Activated CD8-positive, alpha-beta memory T cell treated with anti-CD3 and anti-CD28 coated beads, Interleukin-2, amount 50 U/mL, for 1 hour (primary cell): ENCODE measurements around the gene CRY2.
A peak's percentile ranks its signal among the peaks of the same experiment; 100 is the strongest.
"Not testable (repeated sequence)": the region's sequence is repeated elsewhere in the genome, so short reads cannot be mapped to it uniquely, and the experiment has no call there.

Experiments
- DNase-seq: peaks from one replicate; pipeline ENCODE4 v3.0.0-alpha.2; 2020; ENCODE audit errors: extremely low read depth

CRY2 gene

DNA sequence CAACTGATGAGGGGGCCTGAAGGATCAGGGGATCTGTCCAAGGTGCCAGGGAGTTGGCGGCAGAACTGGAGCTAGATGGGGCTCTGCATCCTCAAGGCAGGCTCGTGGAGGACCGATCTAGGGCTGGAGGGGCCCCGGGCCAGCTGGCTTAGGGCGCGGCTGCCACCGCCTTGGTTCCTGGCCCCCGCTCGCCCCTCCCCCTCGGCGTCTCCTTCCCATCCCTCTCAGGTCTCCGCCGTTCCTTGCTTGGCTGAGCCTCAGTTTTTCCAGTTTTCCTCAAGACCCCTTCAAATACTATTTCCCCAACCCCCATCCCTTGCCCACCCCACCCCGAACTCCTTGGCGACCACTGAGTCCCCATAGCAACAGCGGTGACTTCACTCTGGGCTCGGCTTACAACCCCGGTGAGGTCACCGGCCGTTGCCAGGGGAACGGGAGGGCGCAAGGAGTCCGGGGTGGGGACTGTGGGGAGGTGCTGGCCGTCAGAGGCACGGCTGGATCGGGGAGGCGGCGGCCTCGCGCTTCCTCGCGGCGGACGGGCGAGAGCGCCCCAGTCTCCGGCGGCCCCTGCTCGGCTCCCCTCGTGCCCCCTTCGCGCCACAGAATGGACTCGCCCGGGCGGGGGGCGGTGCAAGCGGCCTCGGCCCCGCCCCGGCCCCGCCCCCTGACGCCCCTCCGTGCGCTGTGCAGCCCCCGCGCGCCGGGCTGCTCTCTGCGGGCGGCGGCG, 52.3 kb downstream of the CRY2 start:
- DNase-seq: peak; percentile 36

DNA sequence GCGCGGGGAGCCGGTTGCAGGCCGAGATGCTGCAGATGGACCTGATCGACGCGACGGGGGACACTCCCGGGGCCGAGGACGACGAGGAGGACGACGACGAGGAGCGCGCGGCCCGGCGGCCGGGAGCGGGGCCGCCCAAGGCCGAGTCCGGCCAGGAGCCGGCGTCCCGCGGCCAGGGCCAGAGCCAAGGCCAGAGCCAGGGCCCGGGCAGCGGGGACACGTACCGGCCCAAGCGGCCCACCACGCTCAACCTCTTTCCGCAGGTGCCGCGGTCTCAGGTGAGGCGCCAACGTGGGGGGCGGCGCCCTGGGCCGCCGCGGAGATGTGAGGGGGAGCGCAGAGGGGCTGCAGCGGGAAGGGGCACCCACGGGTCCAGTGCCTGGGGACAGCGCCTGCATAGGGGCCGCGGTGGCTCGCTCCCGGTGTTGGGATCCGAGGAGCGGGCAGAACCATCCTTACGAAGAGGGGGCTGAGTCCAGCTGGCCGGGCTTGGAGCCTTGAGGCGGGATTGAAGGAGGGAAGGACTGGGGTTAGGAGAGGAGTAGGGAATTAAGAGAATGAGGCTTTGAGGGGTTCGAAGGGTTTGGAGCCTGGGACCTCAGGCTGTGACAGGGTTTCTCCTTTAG, 53.0 kb downstream of the CRY2 start:
- not testable (repeated sequence) for DNase-seq

DNA sequence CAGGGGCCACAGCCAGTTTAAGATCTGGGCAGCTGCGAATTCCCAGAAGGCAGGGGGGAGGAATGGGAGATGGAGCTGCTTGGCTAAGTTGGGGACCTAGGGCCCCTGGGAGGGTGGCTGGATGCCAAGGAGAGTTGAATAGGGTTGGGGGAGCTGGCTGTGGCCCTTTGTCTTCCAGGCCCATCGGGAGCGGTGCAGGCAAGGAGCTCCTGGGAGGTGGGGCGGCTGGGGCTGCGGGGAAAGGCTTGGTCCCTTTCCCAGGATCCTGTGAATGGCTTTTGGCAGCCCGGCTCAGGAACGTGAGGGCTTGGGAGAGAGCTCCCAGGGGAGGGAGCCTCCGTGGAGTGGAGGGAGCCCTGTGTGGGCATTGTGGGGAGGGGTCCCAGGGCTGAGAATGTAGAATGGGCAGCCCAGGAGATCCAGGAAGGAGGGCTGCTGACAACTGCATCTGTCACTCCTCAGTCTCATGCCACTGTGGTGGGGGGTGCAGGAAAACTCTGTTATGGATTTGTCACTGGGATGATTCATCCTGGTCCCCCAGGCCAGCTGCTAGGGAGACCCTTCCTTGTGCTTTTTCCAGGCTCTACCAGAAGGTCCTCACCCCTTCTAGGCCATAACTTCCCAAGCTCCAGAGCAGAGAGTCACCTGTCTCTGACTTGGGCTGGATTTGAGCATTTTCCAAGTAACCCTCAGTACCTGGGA, 53.8 kb downstream of the CRY2 start:
- DNase-seq: no peak

DNA sequence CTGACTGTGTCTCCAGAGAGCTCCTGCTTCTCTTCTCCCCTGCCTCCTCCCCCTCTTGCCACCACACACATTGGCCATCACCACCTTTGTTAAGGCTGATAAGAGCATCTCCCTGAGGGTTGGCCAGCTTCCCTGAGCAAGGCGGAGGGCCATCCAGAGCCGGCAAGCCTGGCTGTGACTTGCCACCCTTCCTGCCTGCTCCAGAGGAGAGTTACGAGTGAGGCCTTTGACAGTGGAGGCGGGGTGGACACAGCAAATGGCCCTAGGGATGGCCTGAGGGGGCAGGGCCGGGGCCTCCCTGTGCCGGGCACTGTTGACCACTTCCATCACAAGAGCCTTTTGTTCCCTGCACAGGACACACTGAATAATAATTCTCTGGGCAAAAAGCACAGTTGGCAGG, 54.4 kb downstream of the CRY2 start:
- no peak for DNase-seq

DNA sequence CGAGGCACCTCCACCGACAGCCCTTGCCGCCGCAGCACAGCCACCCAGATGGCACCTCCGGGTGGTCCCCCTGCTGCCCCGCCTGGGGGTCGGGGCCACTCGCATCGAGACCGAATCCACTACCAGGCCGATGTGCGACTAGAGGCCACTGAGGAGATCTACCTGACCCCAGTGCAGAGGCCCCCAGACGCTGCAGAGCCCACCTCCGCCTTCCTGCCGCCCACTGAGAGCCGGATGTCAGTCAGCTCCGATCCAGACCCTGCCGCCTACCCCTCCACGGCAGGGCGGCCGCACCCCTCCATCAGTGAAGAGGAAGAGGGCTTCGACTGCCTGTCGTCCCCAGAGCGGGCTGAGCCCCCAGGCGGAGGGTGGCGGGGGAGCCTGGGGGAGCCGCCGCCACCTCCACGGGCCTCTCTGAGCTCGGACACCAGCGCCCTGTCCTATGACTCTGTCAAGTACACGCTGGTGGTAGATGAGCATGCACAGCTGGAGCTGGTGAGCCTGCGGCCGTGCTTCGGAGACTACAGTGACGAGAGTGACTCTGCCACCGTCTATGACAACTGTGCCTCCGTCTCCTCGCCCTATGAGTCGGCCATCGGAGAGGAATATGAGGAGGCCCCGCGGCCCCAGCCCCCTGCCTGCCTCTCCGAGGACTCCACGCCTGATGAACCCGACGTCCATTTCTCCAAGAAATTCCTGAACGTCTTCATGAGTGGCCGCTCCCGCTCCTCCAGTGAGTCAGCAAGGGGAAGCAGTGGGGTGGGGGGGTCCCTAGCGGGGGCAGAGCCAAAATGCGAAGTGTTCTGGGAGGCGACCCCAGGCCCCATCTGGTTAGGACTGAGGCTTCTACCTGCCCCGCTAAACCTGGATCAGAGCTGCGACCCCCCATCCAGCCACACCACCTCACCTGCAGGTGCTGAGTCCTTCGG, 55.4 kb downstream of the CRY2 start:
- DNase-seq: no peak

DNA sequence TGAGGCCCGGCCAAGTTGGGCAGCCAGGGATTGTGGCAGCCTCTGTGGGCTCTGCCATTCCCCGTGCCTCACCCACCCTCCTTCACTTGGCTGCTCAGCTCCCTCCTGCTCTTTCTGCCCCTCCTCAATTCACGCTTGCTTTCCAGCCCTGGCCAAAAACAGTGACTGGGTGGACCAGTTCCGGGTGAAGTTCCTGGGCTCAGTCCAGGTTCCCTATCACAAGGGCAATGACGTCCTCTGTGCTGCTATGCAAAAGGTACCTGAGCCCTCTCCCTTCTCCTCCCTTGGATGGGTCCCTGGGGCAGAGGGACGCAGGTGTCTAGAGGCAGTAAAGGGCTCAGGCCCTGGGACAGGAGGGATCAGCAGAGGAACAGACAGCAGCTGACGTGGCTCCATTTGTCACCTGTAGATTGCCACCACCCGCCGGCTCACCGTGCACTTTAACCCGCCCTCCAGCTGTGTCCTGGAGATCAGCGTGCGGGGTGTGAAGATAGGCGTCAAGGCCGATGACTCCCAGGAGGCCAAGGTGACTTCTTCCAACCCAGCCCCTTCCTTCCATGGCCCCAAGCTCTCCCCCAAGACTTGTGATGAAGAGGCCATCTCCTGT, 57.1 kb downstream of the CRY2 start:
- DNase-seq: no peak

DNA sequence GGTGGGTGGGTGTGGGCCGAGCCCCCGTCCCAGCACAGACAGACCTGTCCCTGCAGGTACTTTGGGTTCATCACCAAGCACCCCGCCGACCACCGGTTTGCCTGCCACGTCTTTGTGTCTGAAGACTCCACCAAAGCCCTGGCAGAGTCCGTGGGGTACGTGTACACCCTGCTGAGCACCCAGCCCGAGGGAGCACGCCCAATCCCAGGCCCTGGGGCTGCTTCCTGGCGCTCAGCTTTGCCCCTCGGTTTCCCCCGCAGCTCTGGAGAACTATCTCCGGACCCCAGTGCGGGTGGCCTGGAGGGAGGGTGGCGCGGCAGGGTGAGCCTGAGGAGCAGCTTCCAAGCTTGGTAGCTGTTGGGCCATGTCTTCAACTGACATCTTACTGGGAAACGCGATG, 57.8 kb downstream of the CRY2 start:
- no peak for DNase-seq

DNA sequence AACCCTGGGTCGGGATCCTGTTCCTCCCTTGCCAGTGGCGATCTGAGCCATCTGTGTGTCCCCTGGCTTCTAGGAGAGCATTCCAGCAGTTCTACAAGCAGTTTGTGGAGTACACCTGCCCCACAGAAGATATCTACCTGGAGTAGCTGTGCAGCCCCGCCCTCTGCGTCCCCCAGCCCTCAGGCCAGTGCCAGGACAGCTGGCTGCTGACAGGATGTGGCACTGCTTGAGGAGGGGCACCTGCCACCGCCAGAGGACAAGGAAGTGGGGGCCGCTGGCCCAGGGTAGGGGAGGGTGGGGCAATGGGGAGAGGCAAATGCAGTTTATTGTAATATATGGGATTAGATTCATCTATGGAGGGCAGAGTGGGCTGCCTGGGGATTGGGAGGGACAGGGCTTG, 58.3 kb downstream of the CRY2 start:
- not testable (repeated sequence) for DNase-seq

DNA sequence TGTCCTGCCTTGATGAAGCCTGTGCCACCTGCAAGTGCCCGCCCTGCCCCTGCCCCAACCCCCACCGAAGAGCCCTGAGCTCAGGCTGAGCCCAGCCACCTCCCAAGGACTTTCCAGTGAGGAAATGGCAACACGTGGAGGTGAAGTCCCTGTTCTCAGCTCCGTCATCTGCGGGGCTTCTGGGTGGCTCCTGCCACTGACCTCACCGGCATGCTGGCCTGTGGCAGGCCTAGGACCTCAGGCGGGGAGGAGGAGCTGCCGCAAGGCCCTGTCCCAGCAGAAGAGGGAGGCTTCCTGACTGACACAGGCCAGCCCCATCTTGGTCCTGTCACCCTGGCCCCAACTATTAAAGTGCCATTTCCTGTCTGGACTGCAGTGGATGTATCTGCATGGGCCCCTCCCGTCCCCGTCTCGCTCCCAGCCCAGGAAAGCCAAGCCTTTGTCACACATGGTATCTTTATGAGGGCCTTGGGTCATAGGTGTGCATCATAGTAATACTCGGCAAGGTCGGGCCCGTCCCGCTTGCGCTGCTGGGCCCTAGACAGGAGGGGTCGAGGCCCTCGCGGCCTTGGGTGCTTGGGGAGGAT, 58.9 kb downstream of the CRY2 start:
- no peak for DNase-seq

DNA sequence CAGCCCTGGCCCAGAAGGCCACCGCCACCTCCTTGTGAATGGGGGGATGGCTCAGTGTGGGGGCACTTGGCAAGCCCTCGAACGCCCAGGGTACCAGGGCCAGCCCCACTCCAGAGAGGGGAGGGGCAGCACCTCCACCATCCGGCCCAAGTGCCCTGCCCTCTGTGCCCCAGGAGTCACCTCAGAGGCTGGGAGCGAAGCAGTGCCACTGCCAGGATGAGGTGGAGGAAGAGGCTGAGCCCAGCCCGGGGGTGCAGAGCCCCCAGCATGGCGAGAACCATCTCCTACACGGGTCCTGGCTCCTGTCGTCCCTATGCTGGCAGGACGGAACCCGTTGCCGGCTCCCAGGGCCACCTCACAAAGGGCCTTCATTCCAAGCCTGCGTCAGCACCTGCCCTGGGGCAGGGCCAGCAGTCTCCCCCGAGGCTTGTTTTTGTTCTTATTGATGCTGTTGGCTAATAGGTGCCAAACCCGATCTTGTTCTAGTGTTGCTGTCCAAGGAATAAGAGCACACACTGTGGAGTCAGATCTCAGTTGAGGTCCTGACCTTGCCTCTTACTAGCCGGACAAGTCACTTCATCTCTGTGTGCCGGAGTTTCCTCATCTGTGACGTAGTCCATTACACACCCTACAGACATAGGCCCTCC, 59.8 kb downstream of the CRY2 start, which contains the start of gene FREY1:
Gene FREY1, minus strand, starts transcription at position 307 of the 647 bp plus-strand sequence. Its CDS starts 26 bp downstream, at position 281.
- DNase-seq: no peak

DNA sequence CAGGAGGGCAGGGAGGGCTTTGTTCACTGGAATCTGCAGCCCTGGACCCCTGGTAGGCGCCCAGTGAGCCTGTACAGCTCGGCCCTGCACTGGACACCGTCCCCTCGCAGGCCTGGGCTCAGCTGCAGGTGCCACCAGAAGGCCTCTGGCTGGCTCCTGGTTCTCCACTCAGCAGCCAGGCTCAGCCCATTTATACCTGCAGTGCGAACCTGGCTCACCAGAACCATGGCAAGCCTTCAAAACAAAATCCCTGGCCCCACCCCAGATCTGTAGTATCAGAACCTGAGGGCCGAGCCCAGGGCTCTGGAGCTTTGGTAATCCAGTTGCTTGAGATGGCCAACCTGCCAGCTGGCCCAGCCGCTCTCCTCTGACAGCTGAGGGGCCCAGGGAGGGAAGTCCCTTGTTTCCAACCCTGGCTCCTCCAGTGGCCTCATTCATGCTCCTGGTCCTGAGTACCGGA, 60.7 kb downstream of the CRY2 start:
- no peak for DNase-seq

DNA sequence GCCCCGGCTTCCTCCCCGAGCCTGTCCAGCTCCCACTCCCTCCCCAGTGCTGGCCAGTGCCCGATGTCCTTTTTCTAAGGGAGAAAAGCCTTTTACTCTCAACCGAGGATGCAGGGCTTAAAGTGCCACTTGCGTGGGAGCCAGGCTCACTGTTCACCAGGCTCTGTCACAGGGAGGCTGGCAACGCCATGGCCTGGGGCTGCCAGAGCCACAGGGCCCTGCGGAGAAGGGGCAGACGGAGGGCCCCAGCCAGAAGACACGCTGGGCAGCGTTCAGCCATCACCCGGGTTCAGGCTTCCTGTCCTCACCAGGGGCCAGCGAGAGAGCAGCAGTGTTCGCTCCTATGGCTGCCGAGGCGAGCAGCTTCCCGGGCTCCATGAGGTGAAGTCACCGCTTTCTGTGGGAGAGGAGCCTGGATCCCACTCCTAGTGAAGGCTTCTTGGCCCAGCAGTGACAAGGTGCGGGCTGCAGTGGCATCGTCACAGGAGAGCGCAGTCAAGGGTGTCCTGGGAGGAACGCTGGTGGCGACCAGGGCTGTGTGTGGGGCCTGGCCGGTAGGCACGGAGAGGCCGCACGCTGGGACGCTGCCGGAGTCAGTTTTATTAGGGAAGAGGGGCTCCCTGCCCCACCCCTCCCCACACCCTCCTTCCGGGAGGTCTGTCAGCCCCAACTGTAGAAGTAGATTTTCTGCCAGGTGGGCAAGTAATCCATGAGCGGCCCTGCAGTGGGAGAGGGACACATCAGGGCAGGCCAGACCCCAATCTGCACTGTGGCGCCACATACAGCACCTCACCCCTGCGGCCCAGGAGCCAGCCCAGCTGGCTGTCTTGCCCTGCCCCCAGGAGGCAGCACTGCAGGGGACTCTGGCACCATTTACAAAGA, 62.6 kb downstream of the CRY2 start:
- DNase-seq: no peak

DNA sequence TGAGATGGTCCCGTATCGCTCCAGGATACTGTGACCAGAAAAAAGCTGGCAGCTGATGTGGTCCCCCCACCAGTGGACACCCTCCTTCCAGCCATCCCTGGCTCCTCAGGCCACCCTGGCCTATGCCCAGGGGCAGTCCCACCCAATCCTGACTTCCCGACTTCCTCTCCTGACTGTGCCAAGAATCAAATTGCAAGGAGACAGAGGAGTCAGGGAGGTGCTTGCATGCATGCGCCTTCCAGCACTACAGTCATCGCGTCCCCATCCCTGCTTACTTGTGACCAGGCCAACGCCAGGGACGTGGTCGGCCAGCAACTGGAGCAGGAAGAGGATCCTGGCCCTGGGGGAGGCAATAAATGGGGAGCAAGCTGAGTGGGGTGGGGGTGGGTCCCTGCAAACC, 63.3 kb downstream of the CRY2 start:
- DNase-seq: no peak

DNA sequence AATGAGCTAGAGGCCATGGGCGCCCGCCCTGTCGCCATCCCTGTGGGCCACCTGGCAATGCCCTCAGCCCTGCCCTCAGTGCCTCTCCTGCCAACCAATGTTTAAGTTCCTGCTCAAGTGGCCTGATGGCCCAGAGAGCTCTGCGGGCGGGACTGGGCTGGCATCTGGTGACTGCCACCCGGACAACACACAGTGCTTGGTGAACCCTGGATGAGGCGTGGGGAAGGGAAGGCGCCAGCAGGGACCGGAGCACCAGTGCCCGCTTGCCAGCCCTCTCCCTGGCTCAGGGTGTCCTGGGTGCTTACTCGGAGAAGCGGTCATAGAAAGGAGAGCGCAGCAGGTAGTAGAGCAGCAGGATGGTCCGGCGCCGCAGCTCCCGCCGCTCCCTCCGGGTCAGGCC, 66.2 kb downstream of the CRY2 start:
- DNase-seq: no peak

DNA sequence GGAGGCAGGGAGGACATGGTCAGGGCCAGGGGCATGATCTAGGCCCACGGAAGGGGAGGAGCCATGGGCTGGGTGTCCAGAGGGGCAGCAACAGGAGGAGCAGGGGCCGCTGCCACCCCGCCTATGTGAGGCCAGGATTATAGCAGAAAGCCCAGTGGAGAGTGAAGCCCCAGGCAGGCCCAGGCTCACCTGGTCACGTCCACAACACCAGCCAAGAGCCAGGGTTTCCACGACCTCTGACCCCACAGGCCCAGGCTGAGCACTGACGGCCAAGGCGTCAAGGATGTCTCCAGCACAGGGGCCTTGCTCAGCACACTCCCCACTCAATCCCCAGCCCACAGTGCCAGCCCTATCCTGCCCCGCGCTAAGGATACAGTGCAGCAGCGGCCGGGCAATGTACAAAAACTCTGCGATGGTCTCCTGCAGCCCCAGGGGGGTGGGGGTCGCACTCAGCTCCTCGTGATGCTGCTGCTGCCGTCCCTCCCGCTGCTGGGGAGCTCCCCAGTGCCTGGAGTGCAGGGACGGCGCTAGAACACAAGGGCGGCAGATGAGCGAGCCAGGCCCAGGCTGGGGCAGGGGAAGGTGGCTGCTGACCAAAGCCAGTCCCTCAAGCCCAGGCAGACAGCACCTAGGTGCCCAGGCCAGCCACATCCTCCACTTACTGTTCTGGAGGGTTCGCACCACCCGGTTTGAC, 66.8 kb downstream of the CRY2 start:
- DNase-seq: no peak

DNA sequence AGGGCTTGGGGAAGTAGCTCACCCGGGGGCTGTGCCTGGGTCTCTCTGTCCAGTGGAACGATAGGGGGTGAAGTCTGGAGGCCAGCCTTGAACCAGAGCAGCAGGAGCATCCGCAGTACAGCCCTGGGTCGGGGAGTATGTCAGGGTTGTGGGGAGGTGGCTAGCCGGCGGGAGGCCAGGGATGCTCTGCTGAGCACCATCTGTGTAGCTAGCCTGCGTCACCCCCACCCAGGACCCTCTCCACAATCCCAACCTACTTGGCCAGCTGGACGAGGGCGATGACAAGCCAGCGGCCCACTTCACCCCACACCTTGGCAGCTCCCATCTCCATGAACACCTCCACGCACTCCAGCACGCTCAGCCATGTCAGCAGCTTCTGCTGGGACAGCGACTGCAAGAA, 68.2 kb downstream of the CRY2 start:
- no peak for DNase-seq

DNA sequence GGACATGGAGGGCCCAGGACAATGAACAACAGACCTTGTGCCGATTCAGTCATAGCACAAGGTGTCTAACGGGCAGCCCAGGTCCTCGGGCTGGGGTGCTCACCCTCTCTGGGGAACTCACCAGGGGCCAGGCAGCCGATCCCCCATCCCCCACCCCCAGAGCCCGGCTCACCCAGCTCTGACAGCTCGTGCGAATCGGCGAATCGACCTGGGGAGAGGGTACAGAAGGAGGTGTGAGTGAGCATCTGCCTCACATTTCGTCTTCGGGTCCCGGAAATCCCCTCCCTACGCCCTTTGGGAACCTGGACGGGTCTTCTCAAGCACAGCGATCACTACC, 70.0 kb downstream of the CRY2 start:
- DNase-seq: no peak

DNA sequence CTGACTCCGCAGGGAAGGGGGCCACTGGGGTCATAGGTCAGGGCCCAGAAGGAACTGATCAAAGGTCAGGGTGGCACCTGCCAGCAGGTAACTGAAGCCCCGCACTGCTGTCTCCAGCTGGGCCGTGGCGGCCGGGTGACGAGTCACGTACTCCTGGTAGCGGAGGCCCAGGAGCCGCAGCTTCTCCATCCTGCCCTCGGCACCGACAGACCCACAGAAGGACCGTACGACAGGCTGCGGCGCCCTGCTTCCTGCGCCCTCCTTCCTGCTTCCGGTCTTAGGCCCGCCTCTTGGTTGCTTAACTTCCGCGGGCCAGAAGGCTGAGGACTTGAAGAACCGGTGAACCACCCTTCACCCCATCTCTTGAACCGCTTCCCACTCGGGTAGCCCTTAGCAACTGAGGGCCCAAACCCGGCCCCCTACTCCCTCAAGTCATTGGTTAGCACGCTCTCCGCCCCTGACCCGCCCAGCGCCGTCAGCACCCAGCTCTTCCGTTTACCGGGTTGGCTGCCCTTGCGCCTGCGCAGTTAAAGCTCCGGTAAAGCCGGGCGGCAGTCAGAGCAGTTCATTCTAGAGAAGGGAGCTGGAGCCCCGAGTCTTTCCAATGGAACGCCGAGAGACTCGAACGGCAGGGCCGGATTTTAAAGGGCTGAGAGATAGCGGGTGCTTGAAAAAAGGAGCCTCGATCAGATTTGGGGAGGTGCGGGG, 70.5 kb downstream of the CRY2 start, which contains the start of gene PEX16:
Gene PEX16, minus strand, starts transcription at position 255 of the 708 bp plus-strand sequence. Its CDS starts 66 bp downstream, at position 189.
- DNase-seq: peak; percentile 87
